Right ventricle myocardium inferior (tissue), 1 donor: ENCODE data around the gene PDSS2. TPM values are rescaled to one million over a fixed set of nuclear protein-coding genes. Genes with fewer than 3 reads are reported as not detected.
A peak's percentile ranks its signal among the peaks of the same experiment; 100 is the strongest.
"Not testable (repeated sequence)": the region's sequence is repeated elsewhere in the genome, so short reads cannot be mapped to it uniquely, and the experiment has no call there.

ENCODE experiments used
- ATAC-seq: fragments of 200-7000 bp; cut with Tn5 transposase; one replicate; pipeline ENCODE4 v1.9.1; 2020; ENCODE audit warnings: mild to moderate bottlenecking, moderate library complexity
- DNase-seq: peaks from one replicate; pipeline ENCODE4 v3.0.0; 2021; ENCODE audit errors: missing footprints
- intact Hi-C: fragments of 100-400 bp; cut with DNase I; formaldehyde crosslinking; loops from one replicate; pipeline ENCODE4 v1.11.0; 2022
- total RNA-seq: library from RNA; stranded (reverse); fragmentation: NEBNext Ultra II Directional; extraction: Animal tissue kit (Norgen Biotek cat#: 25700); gene quantifications from one replicate; pipeline ENCODE4 v1.2.1, GENCODE V29; 2021
- donor health status: DM: no; HTN: yes; CAD: no; lungs with severe emphysema.

The PDSS2 gene
- total RNA-seq, 1 donor from 2014 or later = 15.6 TPM

GRCh38 chr6:107173779-107174178 lies 285.6 kb downstream of the PDSS2 start:
- intact Hi-C loops = no loop called here
- ATAC-seq (no peak), DNase-seq (no peak)

GRCh38 chr6:107171513-107171912 lies 287.9 kb downstream of the PDSS2 start:
- no peak for ATAC-seq
- intact Hi-C loops = no loop called here
- no peak for DNase-seq

GRCh38 chr6:107164299-107164698 lies 295.1 kb downstream of the PDSS2 start:
- DNase-seq, ATAC-seq, intact Hi-C loops: not testable (repeated sequence)

- DNase-seq (no peak), ATAC-seq (no peak)
- intact Hi-C loops = no loop called here
Observed at GRCh38 chr6:107161521-107161920, 297.8 kb downstream of the PDSS2 start.

GRCh38 chr6:107156617-107157016 lies 302.7 kb downstream of the PDSS2 start:
- DNase-seq = no peak
- intact Hi-C loops = no loop called here
- no peak for ATAC-seq

GRCh38 chr6:107154801-107155160 lies 304.6 kb downstream of the PDSS2 start:
- ATAC-seq = no peak
- intact Hi-C loops = no loop called here
- DNase-seq = no peak

- intact Hi-C loops = no loop called here
- DNase-seq (no peak), ATAC-seq (no peak)
Observed at GRCh38 chr6:107154131-107154800, 305.1 kb downstream of the PDSS2 start.

- DNase-seq (no peak), ATAC-seq (no peak)
- intact Hi-C loops = no loop called here
Observed at GRCh38 chr6:107152638-107153430, 306.5 kb downstream of the PDSS2 start.

- ATAC-seq = no peak
- no peak for DNase-seq
- intact Hi-C loops = no loop called here
Observed at GRCh38 chr6:107144666-107145065, 314.7 kb downstream of the PDSS2 start.

GRCh38 chr6:107144014-107144413 lies 315.4 kb downstream of the PDSS2 start:
- ATAC-seq = no peak
- intact Hi-C loops = no loop called here

GRCh38 chr6:107140581-107140980 lies 318.8 kb downstream of the PDSS2 start:
- ATAC-seq (no peak), DNase-seq (no peak)
- intact Hi-C loops = no loop called here

More at GRCh38 chr6:107144014-107144413, 315.4 kb downstream of the PDSS2 start:
- no peak for DNase-seq

- ATAC-seq, intact Hi-C loops, DNase-seq: not testable (repeated sequence)
Observed at GRCh38 chr6:107136324-107136723, 323.0 kb downstream of the PDSS2 start.

- ATAC-seq = peak; percentile 28
- intact Hi-C loops, DNase-seq: not testable (repeated sequence)
Observed at GRCh38 chr6:107135048-107135680, 324.2 kb downstream of the PDSS2 start.

- intact Hi-C loops = no loop called here
- no peak for DNase-seq
- no peak for ATAC-seq
Observed at GRCh38 chr6:107132330-107132954, 326.9 kb downstream of the PDSS2 start.

- DNase-seq (no peak), ATAC-seq (peak; percentile 23)
- intact Hi-C loops = no loop called here
Observed at GRCh38 chr6:107129370-107129925, 329.9 kb downstream of the PDSS2 start.

- DNase-seq (no peak), ATAC-seq (no peak)
- intact Hi-C loops = no loop called here
Observed at GRCh38 chr6:107128577-107128976, 330.8 kb downstream of the PDSS2 start.

GRCh38 chr6:107128175-107128574 lies 331.2 kb downstream of the PDSS2 start:
- intact Hi-C loops = no loop called here
- DNase-seq = no peak
- no peak for ATAC-seq

- intact Hi-C loops = no loop called here
- DNase-seq (no peak), ATAC-seq (no peak)
Observed at GRCh38 chr6:107125771-107126170, 333.6 kb downstream of the PDSS2 start.

GRCh38 chr6:107124934-107125348 lies 334.4 kb downstream of the PDSS2 start:
- no peak for ATAC-seq
- intact Hi-C loops = no loop called here
- no peak for DNase-seq
